Stimulated activated CD4-positive, alpha-beta T cell treated with anti-CD3 and anti-CD28 coated beads, Interleukin-4, amount 100 ng/mL, for 1 hour (primary cell): ENCODE measurements around the gene OR2K2.
"Not testable (repeated sequence)": the region's sequence is repeated elsewhere in the genome, so short reads cannot be mapped to it uniquely, and the experiment has no call there.

Source experiments
- DNase-seq: peaks from one replicate; pipeline ENCODE4 v3.0.0-alpha.2; 2020

Gene OR2K2

GRCh38 chr9:111330124-111330523 is at the start of gene OR2K2:
TSS of gene OR2K2 (minus strand) at chr9:111330224. CDS start at chr9:111328433, 1,791 bp downstream.
- no peak for DNase-seq

- no peak for DNase-seq
Measured at GRCh38 chr9:111375817-111376564, 46.0 kb upstream of the OR2K2 start.

- no peak for DNase-seq
Measured at GRCh38 chr9:111375062-111375461, 45.0 kb upstream of the OR2K2 start.

- no peak for DNase-seq
Measured at GRCh38 chr9:111372297-111372696, 42.3 kb upstream of the OR2K2 start.

- DNase-seq = no peak
Measured at GRCh38 chr9:111366978-111367377, 37.0 kb upstream of the OR2K2 start.

- no peak for DNase-seq
Measured at GRCh38 chr9:111362526-111362925, 32.5 kb upstream of the OR2K2 start.

GRCh38 chr9:111360881-111361280 is 30.9 kb upstream of the OR2K2 start:
- no peak for DNase-seq

GRCh38 chr9:111356481-111357244 is 26.6 kb upstream of the OR2K2 start:
- no peak for DNase-seq

GRCh38 chr9:111352545-111352944 is 22.5 kb upstream of the OR2K2 start:
- no peak for DNase-seq

- DNase-seq = no peak
Measured at GRCh38 chr9:111350556-111350955, 20.5 kb upstream of the OR2K2 start.

- no peak for DNase-seq
Measured at GRCh38 chr9:111349766-111350165, 19.7 kb upstream of the OR2K2 start.

- no peak for DNase-seq
Measured at GRCh38 chr9:111348821-111349271, 18.8 kb upstream of the OR2K2 start.

GRCh38 chr9:111334318-111334863 is 4.4 kb upstream of the OR2K2 start:
- not testable (repeated sequence) for DNase-seq

- no peak for DNase-seq
Measured at GRCh38 chr9:111320631-111321030, 9.4 kb downstream of the OR2K2 start.

- DNase-seq = no peak
Measured at GRCh38 chr9:111316796-111317195, 13.2 kb downstream of the OR2K2 start.

GRCh38 chr9:111305914-111306313 is 24.1 kb downstream of the OR2K2 start:
- no peak for DNase-seq

- DNase-seq = not testable (repeated sequence)
Measured at GRCh38 chr9:111304000-111304399, 26.0 kb downstream of the OR2K2 start.

- DNase-seq = no peak
Measured at GRCh38 chr9:111301195-111301594, 28.8 kb downstream of the OR2K2 start.

- no peak for DNase-seq
Measured at GRCh38 chr9:111300140-111300735, 29.8 kb downstream of the OR2K2 start.

GRCh38 chr9:111299599-111299966 is 30.4 kb downstream of the OR2K2 start:
- DNase-seq = not testable (repeated sequence)

GRCh38 chr9:111298731-111299598 is 31.1 kb downstream of the OR2K2 start:
- DNase-seq = no peak

GRCh38 chr9:111298111-111298510 is 31.9 kb downstream of the OR2K2 start:
- no peak for DNase-seq
